Gastroesophageal sphincter (tissue), 3 donors: ENCODE measurements around the gene IL4.

Experiments
- CTCF ChIP-seq, 4 experiments: fragments of 200-600 bp in 2 of 4; fragments of 450-650 bp in 2 of 4; sonication (generic) in 1 of 4; IDR thresholded peaks; one replicate each; pipeline ENCODE4 v1.5.1; 2017 to 2019; ENCODE audit warnings: antibody characterized with exemption in 4 of 4, mild to moderate bottlenecking in 2 of 4, moderate library complexity in 2 of 4
- POLR2A ChIP-seq, 2 donors: fragments of 450-650 bp; IDR thresholded peaks; one replicate each; pipeline ENCODE4 v1.6.1; 2017; ENCODE audit warnings: antibody characterized with exemption in 2 of 2, mild to moderate bottlenecking in 2 of 2, moderate library complexity in 1 of 2
- POLR2AphosphoS5 ChIP-seq: sonication (generic); formaldehyde crosslinking; IDR thresholded peaks from one replicate; pipeline ENCODE4 v1.6.1; 2017; ENCODE audit warnings: antibody characterized with exemption

GRCh38 chr5:132644177-132644576, 29.6 kb upstream of the IL4 start:
- TF ChIP-seq CTCF (IDR thresholded peaks at IDR 0.05) (no peak), POLR2AphosphoS5 (no peak), POLR2A (IDR thresholded peaks at IDR 0.05) (no peak)
